GM12865 (cell line): Measurements from ENCODE around the gene CABLES1.
"Not testable (repeated sequence)": the region's sequence is repeated elsewhere in the genome, so short reads cannot be mapped to it uniquely, and the experiment has no call there.

Experiments
- DNase-seq: peaks from one replicate; pipeline ENCODE4 v3.0.0; 2010; ENCODE audit warnings: low read depth
- H3K4me3 ChIP-seq: 2 replicates; pipeline ENCODE4 v1.5.1; 2011; ENCODE audit warnings: mild to moderate bottlenecking, low read depth, low read length, control low read depth
- TF ChIP-seq, protein P1 (sequence below): IDR thresholded peaks from 2 replicates; pipeline ENCODE4 v1.5.1; 2011; ENCODE audit warnings: low read length, control low read depth, low read depth, inconsistent platforms; ENCODE audit not compliant: insufficient read depth; ENCODE audit errors: missing control alignments

The CABLES1 gene, protein sequence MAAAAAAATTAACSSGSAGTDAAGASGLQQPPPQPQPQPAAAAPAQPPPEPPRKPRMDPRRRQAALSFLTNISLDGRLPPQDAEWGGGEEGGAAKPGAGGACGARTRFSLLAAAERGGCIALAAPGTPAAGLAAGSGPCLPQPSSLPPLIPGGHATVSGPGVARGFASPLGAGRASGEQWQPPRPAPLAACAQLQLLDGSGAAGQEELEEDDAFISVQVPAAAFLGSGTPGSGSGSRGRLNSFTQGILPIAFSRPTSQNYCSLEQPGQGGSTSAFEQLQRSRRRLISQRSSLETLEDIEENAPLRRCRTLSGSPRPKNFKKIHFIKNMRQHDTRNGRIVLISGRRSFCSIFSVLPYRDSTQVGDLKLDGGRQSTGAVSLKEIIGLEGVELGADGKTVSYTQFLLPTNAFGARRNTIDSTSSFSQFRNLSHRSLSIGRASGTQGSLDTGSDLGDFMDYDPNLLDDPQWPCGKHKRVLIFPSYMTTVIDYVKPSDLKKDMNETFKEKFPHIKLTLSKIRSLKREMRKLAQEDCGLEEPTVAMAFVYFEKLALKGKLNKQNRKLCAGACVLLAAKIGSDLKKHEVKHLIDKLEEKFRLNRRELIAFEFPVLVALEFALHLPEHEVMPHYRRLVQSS

DNA sequence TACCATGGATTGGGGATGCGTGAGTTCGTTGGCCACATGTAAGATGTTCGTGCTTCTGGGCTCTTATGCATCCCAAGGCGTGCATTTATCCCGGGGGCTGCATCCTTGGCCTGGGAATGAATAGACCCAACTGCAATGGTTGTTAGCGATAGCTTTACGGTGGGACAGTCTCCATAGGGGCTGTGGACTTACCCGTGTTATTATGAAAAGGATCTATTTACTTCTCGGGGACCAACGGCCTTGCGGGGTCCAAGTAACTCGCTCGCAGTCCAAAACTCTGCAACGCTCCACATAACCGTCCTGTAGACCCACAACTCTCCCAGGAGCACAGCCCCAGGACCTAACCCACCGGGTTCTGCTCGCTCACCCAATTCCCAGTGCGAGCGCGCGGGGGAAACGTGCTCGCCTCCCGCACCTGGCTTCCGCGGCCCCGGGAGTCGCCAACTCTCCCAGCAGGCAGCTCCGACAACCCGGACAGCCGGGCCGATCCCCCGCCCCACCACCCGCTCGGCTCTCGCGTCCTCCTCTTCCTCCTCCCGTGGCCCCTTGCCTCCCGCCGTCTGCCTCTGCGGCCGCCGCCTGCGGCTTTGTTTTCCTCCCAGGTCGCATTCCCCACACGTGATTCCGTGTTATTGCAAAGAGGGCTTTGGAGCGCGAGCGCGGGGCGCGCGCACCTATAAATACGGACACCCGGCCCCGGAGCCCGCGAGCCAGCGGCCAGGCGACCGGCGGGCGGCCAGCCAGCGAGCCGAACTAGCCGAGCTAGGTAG is at the start of gene CABLES1:
TSS of gene CABLES1 (plus strand) at position 706 of the 770 bp plus-strand sequence. CDS start 278 bp downstream, outside the sequence.
- TF ChIP-seq, protein P1, sequence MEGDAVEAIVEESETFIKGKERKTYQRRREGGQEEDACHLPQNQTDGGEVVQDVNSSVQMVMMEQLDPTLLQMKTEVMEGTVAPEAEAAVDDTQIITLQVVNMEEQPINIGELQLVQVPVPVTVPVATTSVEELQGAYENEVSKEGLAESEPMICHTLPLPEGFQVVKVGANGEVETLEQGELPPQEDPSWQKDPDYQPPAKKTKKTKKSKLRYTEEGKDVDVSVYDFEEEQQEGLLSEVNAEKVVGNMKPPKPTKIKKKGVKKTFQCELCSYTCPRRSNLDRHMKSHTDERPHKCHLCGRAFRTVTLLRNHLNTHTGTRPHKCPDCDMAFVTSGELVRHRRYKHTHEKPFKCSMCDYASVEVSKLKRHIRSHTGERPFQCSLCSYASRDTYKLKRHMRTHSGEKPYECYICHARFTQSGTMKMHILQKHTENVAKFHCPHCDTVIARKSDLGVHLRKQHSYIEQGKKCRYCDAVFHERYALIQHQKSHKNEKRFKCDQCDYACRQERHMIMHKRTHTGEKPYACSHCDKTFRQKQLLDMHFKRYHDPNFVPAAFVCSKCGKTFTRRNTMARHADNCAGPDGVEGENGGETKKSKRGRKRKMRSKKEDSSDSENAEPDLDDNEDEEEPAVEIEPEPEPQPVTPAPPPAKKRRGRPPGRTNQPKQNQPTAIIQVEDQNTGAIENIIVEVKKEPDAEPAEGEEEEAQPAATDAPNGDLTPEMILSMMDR = no peak
- DNase-seq = peak; percentile 71
- peak within 1 kb of the TSS; percentile 91 for H3K4me3 ChIP-seq

DNA sequence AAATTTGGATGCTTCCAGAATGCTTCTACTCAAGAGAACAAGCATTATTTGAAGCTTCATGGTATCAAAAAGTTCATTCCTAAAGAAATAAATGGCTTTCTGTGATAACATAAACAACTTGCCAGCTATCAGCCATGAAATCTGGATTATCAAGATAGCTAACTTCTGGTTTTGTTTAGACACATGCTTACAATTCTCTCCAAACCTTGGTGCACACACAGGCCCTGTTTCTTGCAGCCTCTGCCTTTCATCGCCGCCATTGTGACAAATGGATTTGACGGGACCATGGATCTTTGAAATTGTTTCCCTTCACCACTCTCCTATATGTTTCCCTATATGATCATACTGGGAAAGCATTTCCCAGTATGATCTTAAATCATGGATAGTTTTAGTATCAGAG is 47.9 kb upstream of the CABLES1 start:
- H3K4me3 ChIP-seq = no peak overlapping the region
- no peak for DNase-seq
- TF ChIP-seq, protein P1 = no peak

DNA sequence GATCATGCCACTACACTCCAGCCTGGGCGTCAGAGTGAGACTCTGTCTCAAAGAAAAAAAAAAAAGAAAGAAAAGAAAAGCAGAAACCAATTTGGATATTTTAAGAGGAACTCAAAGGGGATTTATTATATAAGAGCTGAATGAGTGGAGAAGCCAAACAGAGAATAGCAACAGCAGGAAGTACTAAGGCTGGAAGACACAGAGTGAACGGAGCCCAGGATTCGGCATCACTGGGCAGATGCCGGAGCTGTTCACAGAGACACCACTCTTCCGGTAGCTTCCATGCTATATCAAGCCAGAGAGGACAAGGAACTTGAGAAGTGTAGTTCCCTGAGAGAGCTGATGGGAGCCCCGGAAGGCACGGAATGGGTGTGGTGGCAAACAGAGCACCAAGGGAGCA is 47.0 kb upstream of the CABLES1 start:
- TF ChIP-seq, protein P1 = no peak
- no peak for DNase-seq
- no peak overlapping the region for H3K4me3 ChIP-seq

DNA sequence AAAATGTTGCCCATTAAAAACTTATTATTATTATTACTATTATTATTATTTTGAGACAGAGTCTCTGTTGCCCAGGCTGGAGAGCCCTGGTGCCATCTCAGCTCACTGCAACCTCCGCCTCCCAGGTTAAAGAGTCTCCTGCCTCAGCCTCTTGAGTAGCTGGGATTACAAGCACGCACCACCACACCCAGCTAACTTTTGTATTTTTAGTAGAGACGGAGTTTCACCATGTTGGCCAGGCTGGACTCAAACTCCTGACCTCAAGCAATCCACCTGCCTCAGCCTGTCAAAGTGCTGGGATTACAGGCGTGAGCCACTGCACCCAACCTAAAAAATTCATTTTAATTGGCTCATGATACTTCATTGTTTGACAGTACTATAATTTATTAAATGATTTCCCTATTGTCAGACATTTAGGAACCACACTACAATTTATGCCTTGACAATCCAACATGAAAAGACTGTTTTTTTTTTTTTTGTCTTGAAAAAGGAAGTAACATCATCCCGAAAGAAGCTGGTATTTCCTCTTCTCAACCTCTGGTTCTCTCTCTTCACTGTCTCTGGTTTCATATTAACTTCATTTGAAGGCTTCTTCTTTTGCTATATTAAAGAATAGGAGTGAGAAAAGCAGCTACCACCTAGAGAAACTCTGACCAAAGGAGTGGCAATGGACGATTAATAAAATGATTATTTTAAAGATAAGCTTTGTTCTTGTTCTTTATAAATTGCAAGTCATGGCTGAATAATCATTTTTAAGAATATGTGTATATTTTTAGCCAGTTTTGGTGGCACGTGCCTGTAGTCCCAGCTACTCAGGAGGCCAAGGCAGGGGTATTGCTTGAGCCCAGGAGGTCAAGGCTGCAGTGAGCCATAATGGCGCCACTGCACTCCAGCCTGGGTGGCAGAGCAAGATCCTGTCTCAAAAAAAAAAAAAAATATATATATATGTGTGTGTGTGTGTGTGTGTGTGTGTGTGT is 44.0 kb upstream of the CABLES1 start:
- not testable (repeated sequence) for H3K4me3 ChIP-seq
- peak; percentile 48 for DNase-seq

DNA sequence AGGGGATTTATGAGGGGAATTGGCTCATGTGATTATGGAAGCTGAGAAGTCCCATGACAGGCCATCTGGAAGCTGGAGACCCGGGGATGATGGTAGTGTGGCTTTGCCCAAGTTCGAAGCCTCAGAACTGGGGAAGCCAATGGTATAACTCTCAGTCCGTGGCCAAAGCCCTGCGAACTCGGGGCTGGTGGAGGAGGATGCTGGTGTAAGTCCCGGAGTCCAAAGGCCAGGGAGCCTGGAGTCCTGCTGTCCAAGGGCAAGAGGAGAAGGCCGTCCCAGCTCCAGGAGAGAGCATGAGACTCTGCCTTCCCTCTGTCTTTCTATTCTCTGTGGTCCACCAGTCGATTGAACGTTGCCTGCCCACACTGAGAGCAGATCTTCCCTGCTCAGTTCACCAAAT is 43.2 kb upstream of the CABLES1 start:
- DNase-seq = no peak
- no peak overlapping the region for H3K4me3 ChIP-seq
- TF ChIP-seq, protein P1 = no peak

DNA sequence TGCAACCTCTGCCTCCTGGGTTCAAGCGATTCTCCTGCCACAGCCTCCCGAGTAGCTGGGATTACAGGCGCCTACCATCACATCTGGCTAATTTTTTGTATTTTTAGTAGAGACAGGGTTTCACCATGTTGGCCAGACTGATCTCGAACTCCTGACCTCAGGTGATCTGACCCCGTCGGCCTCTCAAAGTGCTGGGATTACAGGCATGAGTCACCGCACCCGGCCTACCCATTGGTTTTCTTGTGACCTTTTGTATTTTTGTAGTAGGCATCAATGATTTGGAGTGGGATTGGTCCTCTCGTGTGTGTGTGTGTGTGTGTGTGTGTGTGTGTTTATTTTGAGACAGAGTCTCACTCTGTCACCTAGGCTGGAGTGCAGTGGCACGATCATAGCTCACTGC is 42.2 kb upstream of the CABLES1 start:
- DNase-seq, H3K4me3 ChIP-seq: not testable (repeated sequence)

DNA sequence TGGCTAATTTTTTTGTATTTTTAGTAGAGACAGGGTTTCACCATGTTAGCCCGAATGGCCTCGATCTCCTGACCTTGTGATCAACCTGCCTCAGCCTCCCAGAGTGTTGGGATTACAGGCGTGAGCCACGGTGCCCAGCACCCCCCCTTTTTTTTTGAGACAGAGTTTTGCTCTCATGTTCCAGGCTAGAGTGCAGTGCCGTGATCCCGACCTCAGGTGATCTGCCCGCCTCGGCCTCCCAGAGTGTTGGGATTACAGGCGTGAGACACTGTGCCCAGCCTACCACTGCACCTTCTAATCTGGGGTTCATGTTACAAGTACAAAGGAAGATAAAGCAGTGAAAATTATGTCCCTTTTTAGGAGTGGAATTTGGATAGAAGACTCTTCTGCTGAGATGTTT is 41.5 kb upstream of the CABLES1 start:
- no peak overlapping the region for H3K4me3 ChIP-seq
- TF ChIP-seq, protein P1 = no peak
- no peak for DNase-seq
